Measurements from ENCODE around the gene GPR173.

GPR173 gene

DNA sequence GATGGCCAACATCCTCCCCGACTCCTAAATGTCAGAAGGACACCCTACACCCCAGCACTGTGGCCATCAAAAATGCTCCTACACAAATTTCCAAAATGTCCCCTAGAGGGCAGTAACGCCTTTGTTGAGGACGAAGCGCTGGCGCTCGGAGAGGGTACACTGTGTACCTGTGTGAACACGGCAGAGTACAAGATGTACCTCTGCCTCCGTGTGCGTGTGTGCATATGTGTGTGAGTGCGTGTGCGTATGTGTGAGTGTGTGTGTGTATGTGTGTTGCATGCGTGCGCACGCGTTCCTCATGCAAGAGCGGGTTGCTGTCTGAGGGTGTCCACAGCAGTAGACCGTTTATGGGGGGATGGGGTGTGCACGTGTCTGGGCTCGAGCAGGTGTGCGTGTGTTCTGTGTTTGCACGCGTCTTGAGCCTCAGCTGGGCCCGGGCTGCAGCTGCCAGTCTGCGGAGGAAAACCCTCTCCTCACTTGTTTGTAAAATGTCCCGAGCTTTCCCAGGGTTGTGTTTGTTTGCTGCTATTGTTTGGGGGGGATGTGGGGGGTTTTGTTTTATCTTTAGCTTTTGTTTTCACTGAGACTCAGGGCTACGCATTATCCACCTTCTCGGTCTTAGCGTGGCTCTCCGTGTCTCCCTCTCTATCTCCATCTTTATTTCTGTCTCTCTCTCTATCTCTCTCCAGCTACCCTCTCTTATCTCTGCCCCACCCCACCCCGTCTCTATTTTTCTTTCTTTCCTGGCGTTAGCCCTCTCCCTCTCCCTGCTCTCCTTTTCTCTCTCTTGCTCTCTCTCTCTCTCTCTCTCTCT, 23.2 kb downstream of the GPR173 start:
- DNase-seq = peak; percentile 45

DNA sequence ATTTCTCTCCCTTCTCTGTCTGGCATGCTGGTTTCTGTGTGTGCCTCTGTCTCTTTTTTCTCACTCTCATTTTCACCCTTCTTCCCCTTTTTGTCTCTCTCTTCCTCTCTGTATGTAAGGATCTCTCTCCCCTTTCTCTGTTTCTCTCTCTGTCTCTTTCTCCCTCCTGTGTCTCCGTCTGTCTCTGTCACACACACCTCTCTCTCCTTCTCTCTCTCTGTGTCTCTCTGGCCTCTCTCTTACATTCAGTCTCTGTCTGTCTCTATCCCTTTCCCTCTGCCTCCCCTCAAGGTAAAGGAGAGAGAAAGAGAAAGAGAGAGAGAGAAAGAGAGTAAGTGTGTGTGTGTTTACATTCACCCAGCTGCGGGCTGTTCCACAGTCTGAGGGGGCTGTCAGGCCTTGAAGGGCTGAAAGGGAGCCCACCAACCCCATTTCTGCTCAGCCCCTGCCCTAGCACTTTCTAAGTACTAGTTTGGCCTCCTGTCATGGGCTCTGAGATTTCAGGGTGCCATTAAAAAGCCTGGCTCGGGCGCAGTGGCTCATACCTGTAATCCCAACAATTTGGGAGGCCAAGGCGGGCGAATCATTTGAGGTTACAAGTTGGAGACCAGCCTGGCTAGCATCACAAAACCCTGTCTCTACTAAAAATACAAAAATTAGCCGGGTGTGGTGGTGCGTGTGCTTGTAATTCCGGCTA, 24.0 kb downstream of the GPR173 start:
- DNase-seq = no peak

DNA sequence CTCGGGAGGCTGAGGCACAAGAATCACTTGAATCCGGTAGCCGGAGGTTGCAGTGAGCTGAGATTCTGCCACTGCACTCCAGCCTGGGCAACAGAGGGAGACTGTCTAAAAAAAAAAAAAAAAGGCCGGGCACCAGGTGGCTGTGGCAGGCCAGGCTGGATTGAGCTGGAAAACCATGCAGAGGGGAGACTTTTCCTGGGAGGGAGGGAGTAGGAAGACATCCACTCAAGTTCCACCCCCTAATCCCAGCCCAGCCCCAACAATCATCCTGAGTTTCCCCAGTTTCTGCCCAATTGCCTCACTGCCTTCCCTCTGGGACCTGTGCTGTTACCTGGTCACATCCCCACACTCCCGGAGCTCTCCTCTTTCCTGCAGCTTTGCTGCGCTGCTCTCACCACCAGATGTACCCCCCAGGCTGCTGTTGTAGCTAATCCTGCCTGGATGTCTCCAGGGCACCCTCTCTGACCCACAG, 24.6 kb downstream of the GPR173 start:
- DNase-seq = no peak

DNA sequence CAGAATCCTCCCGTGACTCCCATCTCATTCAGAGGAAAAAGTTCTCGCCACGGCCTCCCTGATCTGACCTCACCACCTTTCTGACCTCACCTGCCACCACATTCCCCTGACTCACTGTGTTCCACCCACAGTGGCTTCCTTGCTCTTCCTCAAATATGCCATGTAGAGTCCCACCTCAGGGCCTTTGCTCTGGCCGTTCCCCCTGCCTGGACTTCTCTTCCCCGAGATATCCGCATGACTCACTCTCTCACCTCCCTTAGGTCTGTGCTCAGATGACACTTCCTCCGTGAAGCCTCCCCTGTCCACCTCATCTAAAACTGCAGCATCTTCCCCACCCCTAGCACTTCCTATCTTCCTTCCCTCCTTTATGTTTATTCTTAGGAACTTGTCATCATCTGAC, 26.4 kb downstream of the GPR173 start:
- no peak for DNase-seq

DNA sequence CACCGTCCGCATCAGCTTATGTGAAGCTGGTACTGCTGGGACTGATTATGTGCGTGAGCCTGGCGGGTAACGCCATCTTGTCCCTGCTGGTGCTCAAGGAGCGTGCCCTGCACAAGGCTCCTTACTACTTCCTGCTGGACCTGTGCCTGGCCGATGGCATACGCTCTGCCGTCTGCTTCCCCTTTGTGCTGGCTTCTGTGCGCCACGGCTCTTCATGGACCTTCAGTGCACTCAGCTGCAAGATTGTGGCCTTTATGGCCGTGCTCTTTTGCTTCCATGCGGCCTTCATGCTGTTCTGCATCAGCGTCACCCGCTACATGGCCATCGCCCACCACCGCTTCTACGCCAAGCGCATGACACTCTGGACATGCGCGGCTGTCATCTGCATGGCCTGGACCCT, 28.1 kb downstream of the GPR173 start:
- DNase-seq = no peak

DNA sequence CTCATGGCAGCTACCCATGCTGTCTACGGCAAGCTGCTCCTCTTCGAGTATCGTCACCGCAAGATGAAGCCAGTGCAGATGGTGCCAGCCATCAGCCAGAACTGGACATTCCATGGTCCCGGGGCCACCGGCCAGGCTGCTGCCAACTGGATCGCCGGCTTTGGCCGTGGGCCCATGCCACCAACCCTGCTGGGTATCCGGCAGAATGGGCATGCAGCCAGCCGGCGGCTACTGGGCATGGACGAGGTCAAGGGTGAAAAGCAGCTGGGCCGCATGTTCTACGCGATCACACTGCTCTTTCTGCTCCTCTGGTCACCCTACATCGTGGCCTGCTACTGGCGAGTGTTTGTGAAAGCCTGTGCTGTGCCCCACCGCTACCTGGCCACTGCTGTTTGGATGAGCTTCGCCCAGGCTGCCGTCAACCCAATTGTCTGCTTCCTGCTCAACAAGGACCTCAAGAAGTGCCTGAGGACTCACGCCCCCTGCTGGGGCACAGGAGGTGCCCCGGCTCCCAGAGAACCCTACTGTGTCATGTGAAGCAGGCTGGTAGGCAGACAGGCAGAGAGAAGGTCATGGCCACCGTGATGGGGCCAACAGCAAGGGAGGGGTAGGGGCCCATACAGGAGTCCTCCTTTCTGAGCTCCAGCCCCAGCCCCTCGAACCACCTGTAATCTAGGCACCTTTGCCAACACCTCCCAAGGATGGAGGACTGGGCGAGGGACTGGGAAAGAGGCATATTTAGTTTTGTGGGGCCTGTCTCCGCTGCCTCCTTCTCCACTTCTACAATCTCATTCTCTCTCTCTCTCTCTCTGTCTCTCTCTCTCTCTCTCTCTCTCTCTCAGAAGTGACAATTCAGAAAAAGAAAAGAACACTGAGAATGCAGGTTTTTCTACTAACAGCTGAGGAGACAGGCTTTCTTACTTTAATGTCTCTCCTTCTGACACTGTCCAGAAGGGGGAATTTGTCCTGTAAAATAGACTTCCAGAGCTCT, 28.9 kb downstream of the GPR173 start:
- DNase-seq = no peak

DNA sequence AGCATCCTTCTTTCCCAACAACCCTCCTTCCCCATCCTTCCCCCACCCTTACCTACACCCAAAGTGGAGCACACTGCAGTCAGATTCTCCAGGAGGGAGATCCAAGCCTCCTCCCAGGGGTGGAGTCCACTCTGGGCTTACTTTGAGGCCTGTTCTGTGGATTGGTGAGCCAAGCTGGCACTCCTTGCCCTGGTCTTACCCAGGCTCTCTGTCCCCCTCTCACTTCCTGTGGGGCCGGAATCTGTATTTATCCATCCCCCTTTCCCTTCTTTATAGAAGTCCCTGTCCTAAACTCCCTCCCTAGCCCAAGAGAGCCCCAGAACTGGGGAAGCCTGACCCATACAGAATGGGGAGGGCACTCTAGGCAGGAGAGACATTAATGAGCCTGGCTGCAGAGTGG, 30.4 kb downstream of the GPR173 start:
- no peak for DNase-seq

DNA sequence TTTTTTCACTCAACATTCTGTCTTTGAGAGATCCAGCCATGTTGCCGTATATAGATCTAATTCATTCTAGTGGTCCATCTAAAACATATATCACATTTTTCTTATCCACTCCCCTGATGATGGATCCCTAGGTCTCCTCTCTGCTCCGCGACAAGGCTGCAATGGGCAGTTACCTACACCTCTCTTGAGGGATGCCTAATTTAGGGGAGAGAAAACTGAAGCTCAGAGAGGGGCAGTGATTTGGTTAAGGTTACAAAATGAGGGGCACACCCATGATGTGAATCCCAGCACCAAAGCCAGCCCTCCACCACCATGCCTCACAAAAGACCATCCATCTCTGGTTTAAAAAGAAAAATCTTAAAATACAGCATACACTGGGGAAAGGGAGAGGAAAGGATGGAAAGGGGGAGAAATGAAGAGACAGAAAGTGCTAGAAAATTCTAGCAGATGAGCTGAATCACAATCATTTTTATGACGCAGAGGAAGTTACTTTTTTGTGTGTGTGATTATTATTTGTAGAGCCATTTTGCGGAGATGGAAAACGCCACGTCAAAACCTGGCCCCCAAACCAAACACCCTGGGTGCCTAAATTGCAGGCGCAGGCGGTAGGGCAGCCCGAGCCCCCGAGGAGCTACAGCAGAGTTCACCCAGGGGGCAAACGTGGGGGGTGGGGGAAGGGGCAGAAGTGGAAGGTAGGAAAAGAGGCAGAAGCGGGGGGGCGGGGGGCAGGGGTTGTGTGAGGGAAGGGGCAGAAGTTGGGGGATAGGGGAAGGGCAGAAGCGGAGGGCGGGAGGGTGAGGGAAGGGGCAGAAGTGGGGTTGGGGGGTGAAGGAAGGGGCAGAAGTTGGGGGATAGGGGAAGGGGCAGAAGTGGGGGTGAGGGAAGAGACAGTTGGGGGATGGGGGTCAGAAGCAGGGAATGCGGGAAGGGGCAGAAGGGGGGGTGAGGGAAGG, 32.3 kb downstream of the GPR173 start:
- no peak for DNase-seq

DNA sequence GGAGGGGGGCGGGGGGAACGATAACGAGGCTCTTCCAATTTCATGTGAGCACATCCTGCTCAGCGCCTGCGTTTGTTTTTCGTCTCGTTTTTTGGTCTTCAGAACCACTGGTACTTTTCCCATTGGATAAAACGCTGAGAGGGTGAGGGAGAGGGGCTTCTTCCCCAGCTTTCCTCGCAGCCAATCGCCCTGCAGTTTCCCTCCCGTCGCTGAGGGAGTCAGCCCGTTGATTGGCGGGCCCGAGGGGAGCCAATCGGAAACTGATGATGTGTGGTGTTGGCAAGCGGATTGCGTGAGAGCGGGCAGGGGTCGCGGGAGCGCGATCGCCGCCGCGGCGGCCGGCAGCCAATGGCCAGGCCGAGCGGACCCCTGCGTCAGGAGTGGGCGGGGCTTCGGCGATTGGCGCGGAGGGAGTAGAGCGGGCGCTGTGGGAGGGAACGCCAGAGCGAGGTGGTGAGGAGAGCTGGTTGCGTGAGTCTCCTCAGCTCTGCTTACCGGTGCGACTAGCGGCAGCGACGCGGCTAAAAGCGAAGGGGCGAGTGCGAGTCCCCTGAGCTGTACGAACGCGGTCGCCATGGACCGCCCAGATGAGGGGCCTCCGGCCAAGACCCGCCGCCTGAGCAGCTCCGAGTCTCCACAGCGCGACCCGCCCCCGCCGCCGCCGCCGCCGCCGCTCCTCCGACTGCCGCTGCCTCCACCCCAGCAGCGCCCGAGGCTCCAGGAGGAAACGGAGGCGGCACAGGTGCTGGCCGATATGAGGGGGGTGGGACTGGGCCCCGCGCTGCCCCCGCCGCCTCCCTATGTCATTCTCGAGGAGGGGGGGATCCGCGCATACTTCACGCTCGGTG, 33.6 kb downstream of the GPR173 start, which contains the start of gene TSPYL2:
Gene TSPYL2 (plus strand): TSS at position 443 of the 848 bp plus-strand sequence. CDS start 132 bp downstream, at position 575.
- DNase-seq = peak; percentile 89

DNA sequence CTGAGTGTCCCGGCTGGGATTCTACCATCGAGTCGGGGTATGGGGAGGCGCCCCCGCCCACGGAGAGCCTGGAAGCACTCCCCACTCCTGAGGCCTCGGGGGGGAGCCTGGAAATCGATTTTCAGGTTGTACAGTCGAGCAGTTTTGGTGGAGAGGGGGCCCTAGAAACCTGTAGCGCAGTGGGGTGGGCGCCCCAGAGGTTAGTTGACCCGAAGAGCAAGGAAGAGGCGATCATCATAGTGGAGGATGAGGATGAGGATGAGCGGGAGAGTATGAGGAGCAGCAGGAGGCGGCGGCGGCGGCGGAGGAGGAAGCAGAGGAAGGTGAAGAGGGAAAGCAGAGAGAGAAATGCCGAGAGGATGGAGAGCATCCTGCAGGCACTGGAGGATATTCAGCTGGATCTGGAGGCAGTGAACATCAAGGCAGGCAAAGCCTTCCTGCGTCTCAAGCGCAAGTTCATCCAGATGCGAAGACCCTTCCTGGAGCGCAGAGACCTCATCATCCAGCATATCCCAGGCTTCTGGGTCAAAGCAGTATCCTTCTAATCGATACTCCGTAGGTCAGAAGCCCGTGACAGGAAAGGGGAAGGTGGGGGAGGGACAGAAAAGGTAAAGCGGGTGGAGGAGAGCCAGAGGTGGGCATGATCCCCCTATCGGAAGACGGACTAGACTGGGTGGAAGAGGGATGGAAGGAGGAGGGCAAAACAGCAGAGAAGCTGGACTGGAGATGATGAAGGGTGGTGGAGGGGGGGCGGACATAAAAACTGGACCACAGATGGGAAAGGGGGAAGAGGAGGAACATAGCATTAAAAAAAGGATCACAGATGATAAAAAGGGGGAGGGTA, 34.4 kb downstream of the GPR173 start:
- no peak for DNase-seq

DNA sequence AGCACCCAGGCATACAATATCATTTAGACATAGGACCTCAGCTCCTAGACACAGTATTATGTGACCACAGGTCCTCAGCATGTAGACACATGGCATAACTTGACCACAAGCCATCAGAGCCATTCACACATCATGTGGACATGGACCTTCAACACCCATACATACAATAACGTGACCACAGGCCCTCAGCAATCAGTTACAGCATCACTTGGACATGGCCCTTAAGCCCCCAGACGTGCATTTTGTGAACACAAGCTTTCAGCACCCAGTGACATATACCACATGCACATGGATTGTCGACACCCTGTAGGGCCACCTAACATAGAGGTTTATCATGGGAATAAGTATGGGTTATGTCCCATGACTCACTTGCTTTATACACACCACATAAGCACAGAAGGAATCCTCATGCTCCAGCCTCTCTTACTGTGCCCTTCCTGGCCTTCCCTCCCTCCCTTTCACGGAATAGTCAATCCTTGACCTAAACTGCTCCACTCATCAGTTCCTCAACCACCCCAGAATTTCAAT, 35.5 kb downstream of the GPR173 start:
- DNase-seq = no peak

DNA sequence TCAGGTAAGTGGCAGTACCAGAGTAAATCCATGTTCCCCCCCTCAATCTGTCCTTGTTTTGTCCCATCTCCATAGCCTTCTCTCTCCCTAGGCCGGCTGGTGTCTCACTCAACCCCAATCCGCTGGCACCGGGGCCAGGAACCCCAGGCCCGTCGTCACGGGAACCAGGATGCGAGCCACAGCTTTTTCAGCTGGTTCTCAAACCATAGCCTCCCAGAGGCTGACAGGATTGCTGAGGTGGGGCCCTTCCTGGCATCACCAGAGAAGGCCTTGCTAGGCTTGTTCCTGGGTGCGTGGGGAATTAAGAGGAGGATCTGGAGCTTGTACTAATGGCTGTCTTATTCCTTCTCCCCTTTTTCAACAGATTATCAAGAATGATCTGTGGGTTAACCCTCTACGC, 36.3 kb downstream of the GPR173 start:
- no peak for DNase-seq

DNA sequence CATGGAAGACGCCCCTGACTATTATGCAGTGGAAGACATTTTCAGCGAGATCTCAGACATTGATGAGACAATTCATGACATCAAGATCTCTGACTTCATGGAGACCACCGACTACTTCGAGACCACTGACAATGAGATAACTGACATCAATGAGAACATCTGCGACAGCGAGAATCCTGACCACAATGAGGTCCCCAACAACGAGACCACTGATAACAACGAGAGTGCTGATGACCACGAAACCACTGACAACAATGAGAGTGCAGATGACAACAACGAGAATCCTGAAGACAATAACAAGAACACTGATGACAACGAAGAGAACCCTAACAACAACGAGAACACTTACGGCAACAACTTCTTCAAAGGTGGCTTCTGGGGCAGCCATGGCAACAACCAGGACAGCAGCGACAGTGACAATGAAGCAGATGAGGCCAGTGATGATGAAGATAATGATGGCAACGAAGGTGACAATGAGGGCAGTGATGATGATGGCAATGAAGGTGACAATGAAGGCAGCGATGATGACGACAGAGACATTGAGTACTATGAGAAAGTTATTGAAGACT, 37.2 kb downstream of the GPR173 start:
- DNase-seq = no peak

DNA sequence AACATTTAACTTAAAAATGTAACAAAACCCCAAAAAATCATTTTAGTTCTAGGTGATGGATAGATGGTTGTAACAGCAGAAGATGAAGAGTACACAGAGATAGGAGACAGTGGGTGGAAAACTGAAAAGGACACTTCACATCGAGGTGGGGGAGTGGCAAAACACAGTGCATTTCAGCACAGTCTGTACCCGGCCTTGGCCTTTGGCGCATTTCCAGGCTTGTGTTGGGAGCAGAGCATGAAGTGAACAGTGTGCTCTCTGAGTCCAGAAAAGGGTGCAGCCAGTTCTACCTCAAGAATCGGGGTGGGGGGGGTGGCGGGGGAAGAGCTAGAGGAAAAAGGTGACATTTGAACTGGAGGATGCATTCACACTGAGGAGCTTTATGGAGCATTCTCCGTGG, 37.9 kb downstream of the GPR173 start:
- DNase-seq = no peak

DNA sequence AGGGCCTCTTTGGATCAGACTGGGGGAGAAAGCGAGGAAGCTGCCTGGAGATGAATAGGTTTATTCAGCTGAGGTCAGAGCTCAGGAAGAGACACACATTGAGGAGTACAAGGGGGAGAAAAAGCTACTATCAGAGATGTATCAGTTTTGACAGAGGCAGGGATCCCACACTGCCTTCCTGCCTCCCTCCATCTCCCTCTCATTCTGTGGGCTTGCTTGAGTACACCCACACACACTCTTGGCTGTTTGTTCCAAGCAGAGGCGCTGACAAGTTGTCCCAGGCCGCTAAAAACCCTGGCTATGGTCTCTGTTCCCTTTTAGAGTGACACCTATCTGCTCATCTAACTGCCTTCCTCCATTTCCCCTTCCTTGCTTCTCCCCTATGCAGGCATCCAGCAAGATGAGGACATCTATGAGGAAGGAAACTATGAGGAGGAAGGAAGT, 38.8 kb downstream of the GPR173 start:
- DNase-seq = no peak

DNA sequence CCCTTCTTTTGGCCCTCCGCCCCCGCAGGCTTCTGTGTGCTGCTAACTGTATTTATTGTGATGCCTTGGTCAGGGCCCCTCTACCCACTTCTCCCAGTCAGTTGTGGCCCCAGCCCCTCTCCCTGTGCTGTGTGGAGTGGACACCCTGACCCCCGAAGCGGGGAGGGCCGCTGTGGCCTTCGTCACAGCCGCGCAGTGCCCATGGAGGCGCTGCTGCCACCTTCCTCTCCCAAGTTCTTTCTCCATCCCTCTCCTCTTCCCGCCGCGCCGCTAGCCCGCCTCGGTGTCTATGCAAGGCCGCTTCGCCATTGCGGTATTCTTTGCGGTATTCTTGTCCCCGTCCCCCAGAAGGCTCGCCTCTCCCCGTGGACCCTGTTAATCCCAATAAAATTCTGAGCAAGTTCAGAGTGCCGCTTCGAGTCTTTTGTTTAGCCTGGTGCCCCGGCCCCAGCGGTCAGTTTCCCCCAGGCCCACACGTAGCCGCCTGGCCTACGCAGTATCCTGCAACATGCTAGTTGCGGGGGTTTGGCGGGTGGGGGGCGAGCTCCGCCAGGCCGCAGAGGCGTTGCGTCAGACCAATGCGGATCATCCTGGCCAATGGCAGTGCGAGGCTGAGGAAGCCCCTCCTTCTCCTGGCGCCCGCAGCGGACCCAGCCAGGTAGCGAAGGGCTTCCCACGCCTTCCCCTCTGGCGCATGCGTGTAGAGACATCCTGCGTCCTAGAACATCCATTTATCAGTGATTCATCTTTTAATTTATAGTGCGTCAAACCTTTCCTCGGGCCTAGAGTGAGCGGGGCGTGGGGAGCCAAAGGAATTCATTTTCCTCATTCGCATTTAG, 39.8 kb downstream of the GPR173 start:
- peak; percentile 75 for DNase-seq

DNA sequence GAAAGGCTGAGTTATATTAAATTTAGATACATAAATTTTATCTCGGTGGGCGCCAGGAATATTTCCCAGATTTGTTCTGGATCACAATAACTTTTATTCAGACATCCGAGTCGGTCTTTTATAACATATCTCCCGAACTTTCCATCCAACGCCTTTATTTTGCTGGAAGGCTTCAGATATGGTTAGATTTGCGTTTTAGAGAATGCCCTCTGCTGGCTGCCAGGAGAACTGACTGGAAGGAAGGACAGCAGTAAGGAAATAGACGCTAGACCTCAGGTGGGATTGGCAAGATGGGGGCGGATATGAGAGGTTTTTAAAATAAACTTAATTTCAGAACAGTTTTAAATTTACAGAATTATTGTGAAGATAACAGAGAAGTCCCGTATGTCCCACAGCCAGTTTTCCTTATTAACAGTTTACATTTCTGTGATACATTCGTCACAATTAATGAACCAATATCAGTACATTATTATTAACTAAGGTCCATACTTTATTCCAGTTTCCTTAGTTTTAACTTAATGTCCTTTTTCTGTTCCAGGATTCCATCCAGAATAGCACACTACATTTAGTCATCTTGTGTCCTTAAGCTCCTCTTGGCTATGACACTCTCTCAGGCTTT, 40.7 kb downstream of the GPR173 start:
- DNase-seq = no peak

DNA sequence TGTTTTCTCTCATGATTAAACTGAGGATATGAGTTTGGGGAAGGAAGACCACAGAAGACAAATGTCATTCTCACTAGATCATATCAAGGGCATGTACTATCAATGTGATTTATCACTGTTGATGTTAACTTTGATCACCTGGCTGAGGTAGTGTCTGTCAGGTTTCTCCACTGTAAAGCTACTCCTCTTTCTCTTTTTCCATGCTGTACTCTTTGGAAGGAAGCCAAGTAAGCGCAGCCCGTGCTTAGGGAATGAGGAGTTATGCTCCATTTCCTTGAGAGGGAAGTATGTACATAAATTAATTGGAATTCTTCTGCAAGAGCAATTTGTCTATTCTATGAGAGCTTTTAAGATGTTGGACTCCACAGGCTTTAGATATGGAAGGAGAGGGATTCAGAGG, 41.3 kb downstream of the GPR173 start:
- no peak for DNase-seq

All from stimulated activated CD4-positive, alpha-beta T cell treated with anti-CD3 and anti-CD28 coated beads, Interleukin-12 subunit alpha, Interleukin-12 subunit beta, amount 100 ng/mL, for 4 hours (primary cell).